Osteoblast (primary cell): ENCODE data around the gene TRAF3IP3. TPM values are rescaled to one million over a fixed set of nuclear protein-coding genes. Genes with fewer than 3 reads are reported as not detected.

Experiments
- DNase-seq: peaks from one replicate; pipeline ENCODE4 v3.0.0; 2011; ENCODE audit warnings: low spot score, mixed read lengths; ENCODE audit not compliant: insufficient read length; ENCODE audit errors: missing footprints
- H2AFZ ChIP-seq: 2 replicates; pipeline ENCODE4 v1.6.0; 2011; ENCODE audit warnings: mild to moderate bottlenecking, low read length
- H3K27ac ChIP-seq: 2 replicates; pipeline ENCODE4 v1.5.1; 2011; ENCODE audit warnings: mild to moderate bottlenecking, low read depth, low read length, moderate library complexity
- H3K27me3 ChIP-seq: 2 replicates; pipeline ENCODE4 v1.6.0; 2012; ENCODE audit warnings: mild to moderate bottlenecking, control low read depth, inconsistent platforms, low read length, moderate library complexity; ENCODE audit not compliant: insufficient read depth
- H3K36me3 ChIP-seq: 2 replicates; pipeline ENCODE4 v1.5.1; 2011; ENCODE audit warnings: mild to moderate bottlenecking, low read length, control low read depth, moderate library complexity; ENCODE audit not compliant: insufficient read depth
- H3K4me1 ChIP-seq: 2 replicates; pipeline ENCODE4 v1.5.1; 2011; ENCODE audit warnings: mild to moderate bottlenecking, low read length, control low read depth, moderate library complexity; ENCODE audit not compliant: insufficient read depth
- H3K4me2 ChIP-seq: 2 replicates; pipeline ENCODE4 v1.6.0; 2011; ENCODE audit warnings: mild to moderate bottlenecking, low read length; ENCODE audit not compliant: insufficient read depth
- H3K4me3 ChIP-seq: fragments of 200-600 bp; sonication (generic); 3 replicates; pipeline ENCODE4 v1.5.1; 2012; ENCODE audit warnings: mild to moderate bottlenecking, low read length, inconsistent platforms; ENCODE audit not compliant: insufficient read depth
- H3K79me2 ChIP-seq: 2 replicates; pipeline ENCODE4 v1.6.0; 2012; ENCODE audit warnings: mild to moderate bottlenecking, low read length, control low read depth, inconsistent platforms; ENCODE audit not compliant: insufficient read depth
- H3K9me3 ChIP-seq: 2 replicates; pipeline ENCODE4 v1.5.1; 2011; ENCODE audit warnings: low read depth, low read length, control low read depth
- H4K20me1 ChIP-seq: 2 replicates; pipeline ENCODE4 v1.6.0; 2012; ENCODE audit warnings: mild to moderate bottlenecking, low read length, control low read depth; ENCODE audit not compliant: insufficient read depth
- total RNA-seq: library from RNA; depleted of rRNA; stranded (reverse); fragments of >200 nt; gene quantifications from 2 replicates; pipeline ENCODE4 v1.2.3, GENCODE V29; 2012
- TF ChIP-seq, protein P1 (sequence below): IDR thresholded peaks from 2 replicates; pipeline ENCODE4 v1.5.1; 2011; ENCODE audit warnings: mild to moderate bottlenecking, low read depth, low read length, moderate library complexity; ENCODE audit errors: extremely low read depth

Gene TRAF3IP3
- total RNA-seq, 1 donor = not detected

DNA sequence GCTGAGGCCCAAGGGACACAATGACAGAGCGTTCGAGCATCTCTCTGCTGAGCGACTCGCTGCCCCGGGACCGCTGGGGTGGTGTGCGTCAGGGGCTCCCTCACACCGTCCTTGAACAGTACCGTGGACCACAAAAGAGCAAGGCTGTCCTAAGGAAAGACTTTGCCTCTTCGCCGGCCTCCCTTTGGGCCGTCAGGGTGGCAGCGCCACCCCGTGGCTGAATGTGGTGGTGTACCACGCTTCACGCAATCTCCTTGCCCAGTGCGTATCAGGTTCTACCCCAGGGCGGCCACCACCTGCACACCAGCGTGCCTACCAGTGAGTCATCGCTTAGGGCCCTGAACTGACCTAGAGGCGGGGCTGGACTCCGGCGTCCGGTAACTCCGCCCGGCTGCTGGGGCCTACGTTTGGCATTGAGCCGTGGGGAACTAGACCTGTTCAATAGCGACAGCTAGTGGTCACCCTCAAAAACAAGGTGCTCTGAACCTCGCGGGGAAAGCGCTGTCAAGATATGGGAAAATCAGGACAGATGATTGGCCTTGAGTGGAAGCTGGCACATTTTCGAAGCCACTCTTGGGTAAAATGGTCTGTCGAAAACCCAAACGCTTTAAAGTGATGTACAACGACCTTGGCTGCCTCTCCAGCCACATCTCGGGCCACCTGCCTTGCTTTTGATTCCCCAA, 8.1 kb upstream of the TRAF3IP3 start:
- Histone ChIP-seq H3K4me3 (peak overlapping the region; percentile 48), H3K4me1 (peaks cover 16% of the 10 kb centered on the region), H3K27me3 (no peaks in the 10 kb centered on the region), H3K9me3 (no peaks in the 10 kb centered on the region), H3K4me2 (peak overlapping the region; percentile 76), H3K79me2 (no peaks in the 10 kb centered on the region), H4K20me1 (no peaks in the 10 kb centered on the region), H3K36me3 (no peaks in the 10 kb centered on the region), H3K27ac (peak overlapping the region; percentile 15), H2AFZ (peak overlapping the region; percentile 66)
- TF ChIP-seq, protein P1, sequence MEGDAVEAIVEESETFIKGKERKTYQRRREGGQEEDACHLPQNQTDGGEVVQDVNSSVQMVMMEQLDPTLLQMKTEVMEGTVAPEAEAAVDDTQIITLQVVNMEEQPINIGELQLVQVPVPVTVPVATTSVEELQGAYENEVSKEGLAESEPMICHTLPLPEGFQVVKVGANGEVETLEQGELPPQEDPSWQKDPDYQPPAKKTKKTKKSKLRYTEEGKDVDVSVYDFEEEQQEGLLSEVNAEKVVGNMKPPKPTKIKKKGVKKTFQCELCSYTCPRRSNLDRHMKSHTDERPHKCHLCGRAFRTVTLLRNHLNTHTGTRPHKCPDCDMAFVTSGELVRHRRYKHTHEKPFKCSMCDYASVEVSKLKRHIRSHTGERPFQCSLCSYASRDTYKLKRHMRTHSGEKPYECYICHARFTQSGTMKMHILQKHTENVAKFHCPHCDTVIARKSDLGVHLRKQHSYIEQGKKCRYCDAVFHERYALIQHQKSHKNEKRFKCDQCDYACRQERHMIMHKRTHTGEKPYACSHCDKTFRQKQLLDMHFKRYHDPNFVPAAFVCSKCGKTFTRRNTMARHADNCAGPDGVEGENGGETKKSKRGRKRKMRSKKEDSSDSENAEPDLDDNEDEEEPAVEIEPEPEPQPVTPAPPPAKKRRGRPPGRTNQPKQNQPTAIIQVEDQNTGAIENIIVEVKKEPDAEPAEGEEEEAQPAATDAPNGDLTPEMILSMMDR = peak; percentile 99
- DNase-seq = peak; percentile 95

DNA sequence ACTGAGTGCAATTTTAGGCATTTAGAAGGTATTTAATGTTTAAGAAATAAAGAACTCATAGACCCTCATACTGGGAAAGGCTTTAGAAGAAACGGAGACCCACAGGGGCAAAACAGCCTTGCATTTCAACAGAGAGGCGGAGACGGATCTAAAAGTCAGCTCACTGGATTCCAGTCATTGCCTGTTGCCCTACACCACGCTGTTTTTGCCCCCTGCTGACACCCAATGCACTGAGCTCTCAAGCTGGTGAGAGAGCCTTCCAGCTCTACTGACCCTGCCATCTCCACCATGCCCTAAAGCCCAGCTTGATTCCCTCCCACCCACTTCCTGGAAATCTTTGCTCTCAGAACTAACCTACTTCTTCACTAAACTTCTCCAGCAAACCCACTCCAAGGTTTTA, 7.2 kb upstream of the TRAF3IP3 start:
- Histone ChIP-seq H3K79me2 (no peaks in the 10 kb centered on the region), H4K20me1 (no peaks in the 10 kb centered on the region), H3K4me2 (no peak overlapping the region), H3K27ac (no peak overlapping the region), H3K27me3 (no peaks in the 10 kb centered on the region), H3K4me1 (peaks cover 7% of the 10 kb centered on the region), H3K36me3 (no peaks in the 10 kb centered on the region), H2AFZ (peak overlapping the region; percentile 26), H3K4me3 (no peak overlapping the region), H3K9me3 (no peaks in the 10 kb centered on the region)
- DNase-seq = peak; percentile 41
- TF ChIP-seq, protein P1 = no peak

DNA sequence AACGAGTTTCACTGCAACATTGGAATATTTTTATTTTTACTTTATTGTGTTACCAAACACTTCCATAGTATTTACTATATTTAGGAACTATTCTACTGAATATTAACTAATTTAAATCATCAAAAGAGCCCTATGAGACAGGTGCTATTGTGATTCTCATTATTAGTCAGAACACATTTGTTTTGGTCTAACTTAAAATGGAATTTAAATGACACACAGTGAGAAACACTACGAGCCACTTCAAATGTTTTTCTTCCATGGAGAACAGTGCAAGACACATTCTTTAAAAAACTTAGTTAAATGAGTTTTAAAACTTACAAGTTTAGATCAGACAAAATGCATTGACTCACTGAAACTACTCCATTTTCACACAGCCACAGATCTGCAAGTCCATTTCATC, 6.6 kb upstream of the TRAF3IP3 start:
- Histone ChIP-seq H4K20me1 (no peaks in the 10 kb centered on the region), H3K4me2 (no peak overlapping the region), H3K27ac (no peak overlapping the region), H3K4me3 (no peak overlapping the region), H2AFZ (no peak overlapping the region), H3K36me3 (no peaks in the 10 kb centered on the region), H3K4me1 (peaks cover 6% of the 10 kb centered on the region), H3K27me3 (no peaks in the 10 kb centered on the region), H3K9me3 (no peaks in the 10 kb centered on the region), H3K79me2 (no peaks in the 10 kb centered on the region)
- no peak for DNase-seq
- TF ChIP-seq, protein P1 = no peak

DNA sequence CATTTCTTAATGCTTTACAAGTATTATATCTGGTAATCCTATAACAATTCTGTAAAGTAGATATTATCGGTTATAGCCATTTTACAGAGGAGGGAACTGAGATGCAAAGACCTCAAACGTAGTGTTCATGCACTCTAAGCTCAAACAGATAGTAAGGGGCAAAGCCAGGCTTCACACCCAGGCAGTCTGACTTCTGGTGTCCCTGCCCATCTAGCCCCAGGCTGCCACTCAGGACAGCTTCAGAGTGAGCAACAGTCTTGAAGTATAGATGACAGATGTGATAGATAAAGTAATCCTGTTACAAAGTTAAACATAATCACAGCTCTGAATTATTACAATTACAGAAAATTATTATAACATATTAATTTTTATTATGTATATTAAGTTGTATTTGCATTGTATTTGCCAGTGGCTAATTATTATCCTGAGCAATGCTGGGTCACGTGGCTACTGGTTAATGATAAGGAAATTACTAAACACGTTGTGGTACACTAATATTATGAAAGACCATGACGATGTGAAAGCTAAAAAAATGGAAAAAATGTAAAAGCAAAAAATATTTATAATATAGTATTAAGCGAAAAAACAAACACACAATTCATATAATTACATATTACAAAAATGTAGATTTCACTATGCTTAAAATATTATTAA, 6.1 kb upstream of the TRAF3IP3 start:
- Histone ChIP-seq H3K9me3 (no peaks in the 10 kb centered on the region), H3K27me3 (no peaks in the 10 kb centered on the region), H3K27ac (no peak overlapping the region), H3K4me3 (no peak overlapping the region), H3K4me1 (peaks cover 6% of the 10 kb centered on the region), H4K20me1 (no peaks in the 10 kb centered on the region), H3K36me3 (no peaks in the 10 kb centered on the region), H2AFZ (no peak overlapping the region), H3K79me2 (no peaks in the 10 kb centered on the region), H3K4me2 (no peak overlapping the region)
- no peak for DNase-seq
- TF ChIP-seq, protein P1 = no peak
